ENCODE results near the gene WASHC4.

DNA sequence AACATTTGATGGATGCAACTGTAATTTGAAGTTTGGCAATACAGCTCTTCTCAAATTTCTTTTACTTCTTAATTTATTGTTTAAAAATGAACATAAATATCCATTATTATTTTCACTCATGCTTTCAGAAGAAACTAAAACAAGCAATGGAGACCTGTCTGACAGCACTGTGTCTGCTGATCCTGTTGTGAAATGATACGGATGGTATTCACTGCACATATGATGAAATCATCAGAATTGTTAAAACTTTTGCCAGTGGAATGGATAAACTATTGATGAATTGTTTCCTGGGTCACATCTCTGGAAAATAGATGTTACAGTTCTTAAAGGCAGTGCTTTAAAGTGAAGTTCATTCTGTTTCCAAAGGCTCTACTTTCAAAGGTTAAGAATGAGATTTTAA lies 59.2 kb downstream of the WASHC4 start:
- TF ChIP-seq CTCF (IDR thresholded peaks at IDR 0.05; ENCODE audit: borderline replicate concordance, extremely low read depth, low read length, poor library complexity, severe bottlenecking) (no peak), EZH2 (IDR thresholded peaks at IDR 0.05; ENCODE audit: borderline replicate concordance, low read depth, low read length, severe bottlenecking) (no peak)
